HepG2 (cell line): Measurements from ENCODE around the gene PHRF1. TPM values are rescaled to one million over a fixed set of nuclear protein-coding genes. Genes with fewer than 3 reads are reported as not detected.

Experiments
- FLYWCH1 ChIP-seq: sonication (generic); formaldehyde crosslinking; IDR thresholded peaks from 2 replicates; pipeline ENCODE4 v1.8.1; 2023; ENCODE audit warnings: mild to moderate bottlenecking, missing genetic modification reagents
- GLMP ChIP-seq: sonication (generic); formaldehyde crosslinking; IDR thresholded peaks from 2 replicates; pipeline ENCODE4 v1.9.0; 2021; ENCODE audit warnings: missing genetic modification reagents, mild to moderate bottlenecking, borderline replicate concordance
- HOXD1 ChIP-seq: sonication (generic); formaldehyde crosslinking; IDR thresholded peaks from 2 replicates; pipeline ENCODE4 v1.5.0; 2020; ENCODE audit warnings: missing genetic modification reagents
- SETDB1 ChIP-seq: sonication (generic); formaldehyde crosslinking; IDR thresholded peaks from 2 replicates; pipeline ENCODE4 v1.5.1; 2020; ENCODE audit warnings: missing genetic modification reagents, mild to moderate bottlenecking, borderline replicate concordance
- TRAFD1 ChIP-seq: sonication (generic); formaldehyde crosslinking; IDR thresholded peaks from 2 replicates; pipeline ENCODE4 v1.5.1; 2020; ENCODE audit warnings: missing genetic modification reagents, mild to moderate bottlenecking, borderline replicate concordance
- ZMYM2 ChIP-seq: sonication (generic); formaldehyde crosslinking; IDR thresholded peaks from 2 replicates; pipeline ENCODE4 v1.8.0; 2022; ENCODE audit warnings: mild to moderate bottlenecking, missing genetic modification reagents
- ZNF136 ChIP-seq: sonication (generic); formaldehyde crosslinking; IDR thresholded peaks from 2 replicates; pipeline ENCODE4 v1.8.1; 2022; ENCODE audit warnings: low read depth, mild to moderate bottlenecking, moderate library complexity, missing genetic modification reagents
- ZNF18 ChIP-seq: sonication (generic); formaldehyde crosslinking; IDR thresholded peaks from 2 replicates; pipeline ENCODE4 v1.8.0; 2022; ENCODE audit warnings: mild to moderate bottlenecking, missing genetic modification reagents; ENCODE audit not compliant: insufficient replicate concordance
- ZNF329 ChIP-seq: sonication (generic); formaldehyde crosslinking; IDR thresholded peaks from 2 replicates; pipeline ENCODE4 v1.9.0; 2021; ENCODE audit warnings: low read depth, mild to moderate bottlenecking, missing genetic modification reagents
- ZNF563 ChIP-seq: sonication (generic); formaldehyde crosslinking; IDR thresholded peaks from 2 replicates; pipeline ENCODE4 v1.8.0; 2022; ENCODE audit warnings: mild to moderate bottlenecking, moderate library complexity, missing genetic modification reagents
- ZNF572 ChIP-seq: sonication (generic); formaldehyde crosslinking; IDR thresholded peaks from 2 replicates; pipeline ENCODE4 v1.5.1; 2020; ENCODE audit warnings: mild to moderate bottlenecking, missing genetic modification reagents
- ZUFSP ChIP-seq: sonication (generic); formaldehyde crosslinking; IDR thresholded peaks from 2 replicates; pipeline ENCODE4 v1.9.0; 2021; ENCODE audit warnings: missing genetic modification reagents, mild to moderate bottlenecking, borderline replicate concordance
- polyA plus RNA-seq, 8 experiments: library from polyadenylated mRNA; depleted of rRNA in 3 of 8; stranded (reverse) in 7 of 8; unstranded in 1 of 8; fragments of >200 nt; fragmentation: Illumina TruSeq in 4 of 8; extraction: Trizol in 4 of 8; gene quantifications; 2 replicates each; pipeline versions ENCODE4 v1.2.1 to v1.2.3, GENCODE V29; 2011 to 2016; ENCODE audit warnings: low read depth in 4 of 8, missing spikeins in 1 of 8, mixed read lengths in 1 of 8; ENCODE audit not compliant: insufficient read depth in 1 of 8
- total RNA-seq, 5 experiments: library from RNA; depleted of rRNA; stranded (reverse); fragments of >200 nt; fragmentation: Illumina TruSeq; extraction: Trizol; gene quantifications; 2 replicates each; pipeline ENCODE4 v1.2.3, GENCODE V29; 2016; ENCODE audit warnings: low read depth in 1 of 5
- TF ChIP-seq, protein P1 (sequence below), 2 experiments: sonication (generic) in 1 of 2; formaldehyde crosslinking in 1 of 2; IDR thresholded peaks; 2 replicates each; pipeline versions ENCODE4 v1.6.1 to v1.9.0; 2014 to 2022; ENCODE audit warnings: antibody characterized with exemption in 1 of 2, borderline replicate concordance in 1 of 2, inconsistent platforms in 1 of 2, low read depth in 1 of 2, missing genetic modification reagents in 1 of 2

Gene PHRF1
- total and polyA plus RNA-seq, 2 of the 13 experiments (the other 11 are each of a cell fraction or from before 2014, with no cell fraction given) = 8.2 to 16.7 TPM

- peak; percentile 56 for TF ChIP-seq ZNF18 (CRISPR knock-in tag)
- TF ChIP-seq, protein P1, sequence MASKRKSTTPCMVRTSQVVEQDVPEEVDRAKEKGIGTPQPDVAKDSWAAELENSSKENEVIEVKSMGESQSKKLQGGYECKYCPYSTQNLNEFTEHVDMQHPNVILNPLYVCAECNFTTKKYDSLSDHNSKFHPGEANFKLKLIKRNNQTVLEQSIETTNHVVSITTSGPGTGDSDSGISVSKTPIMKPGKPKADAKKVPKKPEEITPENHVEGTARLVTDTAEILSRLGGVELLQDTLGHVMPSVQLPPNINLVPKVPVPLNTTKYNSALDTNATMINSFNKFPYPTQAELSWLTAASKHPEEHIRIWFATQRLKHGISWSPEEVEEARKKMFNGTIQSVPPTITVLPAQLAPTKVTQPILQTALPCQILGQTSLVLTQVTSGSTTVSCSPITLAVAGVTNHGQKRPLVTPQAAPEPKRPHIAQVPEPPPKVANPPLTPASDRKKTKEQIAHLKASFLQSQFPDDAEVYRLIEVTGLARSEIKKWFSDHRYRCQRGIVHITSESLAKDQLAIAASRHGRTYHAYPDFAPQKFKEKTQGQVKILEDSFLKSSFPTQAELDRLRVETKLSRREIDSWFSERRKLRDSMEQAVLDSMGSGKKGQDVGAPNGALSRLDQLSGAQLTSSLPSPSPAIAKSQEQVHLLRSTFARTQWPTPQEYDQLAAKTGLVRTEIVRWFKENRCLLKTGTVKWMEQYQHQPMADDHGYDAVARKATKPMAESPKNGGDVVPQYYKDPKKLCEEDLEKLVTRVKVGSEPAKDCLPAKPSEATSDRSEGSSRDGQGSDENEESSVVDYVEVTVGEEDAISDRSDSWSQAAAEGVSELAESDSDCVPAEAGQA (IDR thresholded peaks at IDR 0.05; ENCODE audit: low read depth) = no peak
- TF ChIP-seq, protein P1 (CRISPR knock-in tag; IDR thresholded peaks at IDR 0.05; ENCODE audit: borderline replicate concordance) = no peak
- TF ChIP-seq GLMP (CRISPR knock-in tag) = no peak
- no peak for TF ChIP-seq SETDB1 (CRISPR knock-in tag)
- no peak for TF ChIP-seq ZNF136 (CRISPR knock-in tag)
- TF ChIP-seq HOXD1 (CRISPR knock-in tag) = peak; percentile 56; the same call in 1 of the 2 replicates
- TF ChIP-seq FLYWCH1 = no peak
- TF ChIP-seq ZNF329 (CRISPR knock-in tag) = peak; percentile 44; the same call in 1 of the 2 replicates
- 0 out of 2 replicates have a peak, but pooled peaks have one; percentile 27 for TF ChIP-seq ZNF572 (CRISPR knock-in tag)
- TF ChIP-seq ZUFSP (CRISPR knock-in tag) = no peak
- TF ChIP-seq TRAFD1 = no peak
- peak; percentile 86 for TF ChIP-seq ZNF563
- no peak for TF ChIP-seq ZMYM2 (CRISPR knock-in tag)
Measured at GRCh38 chr11:560305-561147, 15.7 kb upstream of the PHRF1 start, which contains the start of the genes LMNTD2 and RASSF7 (continued).
